Measurements from ENCODE around the gene LYRM2. TPM values are rescaled to one million over a fixed set of nuclear protein-coding genes. Genes with fewer than 3 reads are reported as not detected.

LYRM2 gene
- total RNA-seq, 1 experiment from 2014 or later, result 10.5 TPM

- Histone ChIP-seq H3K36me3 (ENCODE audit: low read depth, low read length) (peaks cover 30% of the 10 kb centered on the region; the same call in 1 of the 2 replicates), H3K4me3 (ENCODE audit: low read length) (no peak overlapping the region), H3K9me3 (ENCODE audit: low read length) (no peaks in the 10 kb centered on the region), H3K9ac (ENCODE audit: low read length) (no peak overlapping the region), H3F3A (ENCODE audit: low read length, unreplicated experiment) (no peaks in the 10 kb centered on the region), H3K9me2 (replicated peaks; ENCODE audit: low read length) (no peaks in the 10 kb centered on the region), H4K20me1 (ENCODE audit: low read length) (no peaks in the 10 kb centered on the region), H3K27ac (ENCODE audit: low read length) (no peak overlapping the region), H2AFZ (ENCODE audit: low read length) (no peak overlapping the region), H3K4me2 (ENCODE audit: low read length) (no peak overlapping the region), H3K27me3 (ENCODE audit: low read length) (no peaks in the 10 kb centered on the region), H3K4me1 (ENCODE audit: insufficient read depth, low read length) (no peaks in the 10 kb centered on the region), H3K79me2 (ENCODE audit: low read length) (no peaks in the 10 kb centered on the region)
- CTCF ChIA-PET, result no interaction called here
- TF ChIP-seq EZH2 (IDR thresholded peaks at IDR 0.05; ENCODE audit: low read length, unreplicated experiment) (no peak), CTCF (conservative IDR thresholded peaks at IDR 0.05; ENCODE audit: low read depth, low read length) (no peak), EZH2phosphoT487 (IDR thresholded peaks at IDR 0.05; ENCODE audit: borderline replicate concordance, low read length) (no peak)
- POLR2A ChIA-PET (ENCODE audit: unreplicated experiment), result no interaction called here
- intact Hi-C loops (cut with micrococcal nuclease), result loop anchor here (10.0 kb wide), 1 partner anchor 56 kb away; no protein-coding TSS in a partner anchor
- DNase-seq (no peak), ATAC-seq (no peak)
- no TSS peak for BruUV-seq (replicated peaks)
Measured at GRCh38 chr6:89669002-89669401, 30.5 kb upstream of the LYRM2 start.

- H3K27me3 ChIP-seq (ENCODE audit: low read length), result no peaks in the 10 kb centered on the region
- BruUV-seq (replicated peaks), result no TSS peak
- intact Hi-C loops (cut with micrococcal nuclease), result loop anchor here (10.0 kb wide), 1 partner anchor 57 kb away; no protein-coding TSS in a partner anchor
- H2AFZ ChIP-seq (ENCODE audit: low read length), result no peak overlapping the region
- ChIA-PET CTCF (no interaction called here), POLR2A (ENCODE audit: unreplicated experiment) (no interaction called here)
- H3F3A ChIP-seq (ENCODE audit: low read length, unreplicated experiment), result no peaks in the 10 kb centered on the region
- H3K36me3 ChIP-seq (ENCODE audit: low read depth, low read length), result peaks cover 30% of the 10 kb centered on the region; the same call in 1 of the 2 replicates
- no peak overlapping the region for H3K9ac ChIP-seq (ENCODE audit: low read length)
- H3K4me2 ChIP-seq (ENCODE audit: low read length), result no peak overlapping the region
- H3K9me2 ChIP-seq (replicated peaks; ENCODE audit: low read length), result no peaks in the 10 kb centered on the region
- ATAC-seq (no peak), DNase-seq (no peak)
- H3K4me3 ChIP-seq (ENCODE audit: low read length), result no peak overlapping the region
- no peaks in the 10 kb centered on the region for H3K9me3 ChIP-seq (ENCODE audit: low read length)
- no peak overlapping the region for H3K27ac ChIP-seq (ENCODE audit: low read length)
- TF ChIP-seq CTCF (conservative IDR thresholded peaks at IDR 0.05; ENCODE audit: low read depth, low read length) (no peak), EZH2phosphoT487 (IDR thresholded peaks at IDR 0.05; ENCODE audit: borderline replicate concordance, low read length) (no peak), EZH2 (IDR thresholded peaks at IDR 0.05; ENCODE audit: low read length, unreplicated experiment) (no peak)
- H4K20me1 ChIP-seq (ENCODE audit: low read length), result no peaks in the 10 kb centered on the region
- no peaks in the 10 kb centered on the region for H3K79me2 ChIP-seq (ENCODE audit: low read length)
- no peaks in the 10 kb centered on the region for H3K4me1 ChIP-seq (ENCODE audit: insufficient read depth, low read length)
Measured at GRCh38 chr6:89667872-89668556, 29.5 kb upstream of the LYRM2 start.

- ChIA-PET CTCF (no interaction called here), POLR2A (ENCODE audit: unreplicated experiment) (no interaction called here)
- Histone ChIP-seq H4K20me1 (ENCODE audit: low read length) (no peaks in the 10 kb centered on the region), H3K9me3 (ENCODE audit: low read length) (no peaks in the 10 kb centered on the region), H2AFZ (ENCODE audit: low read length) (no peak overlapping the region), H3K36me3 (ENCODE audit: low read depth, low read length) (peaks cover 26% of the 10 kb centered on the region; the same call in 1 of the 2 replicates), H3K79me2 (ENCODE audit: low read length) (no peaks in the 10 kb centered on the region), H3F3A (ENCODE audit: low read length, unreplicated experiment) (no peaks in the 10 kb centered on the region), H3K9me2 (replicated peaks; ENCODE audit: low read length) (no peaks in the 10 kb centered on the region), H3K4me2 (ENCODE audit: low read length) (no peak overlapping the region), H3K4me1 (ENCODE audit: insufficient read depth, low read length) (no peaks in the 10 kb centered on the region), H3K27ac (ENCODE audit: low read length) (no peak overlapping the region), H3K4me3 (ENCODE audit: low read length) (no peak overlapping the region), H3K9ac (ENCODE audit: low read length) (no peak overlapping the region), H3K27me3 (ENCODE audit: low read length) (no peaks in the 10 kb centered on the region)
- BruUV-seq (replicated peaks), result no TSS peak
- no peak for ATAC-seq
- DNase-seq, result no peak
- intact Hi-C loops (cut with micrococcal nuclease), result loop anchor here (10.0 kb wide), 1 partner anchor 62 kb away; no protein-coding TSS in a partner anchor
- no peak for TF ChIP-seq EZH2phosphoT487 (IDR thresholded peaks at IDR 0.05; ENCODE audit: borderline replicate concordance, low read length)
- TF ChIP-seq CTCF (conservative IDR thresholded peaks at IDR 0.05; ENCODE audit: low read depth, low read length), result no peak
- TF ChIP-seq EZH2 (IDR thresholded peaks at IDR 0.05; ENCODE audit: low read length, unreplicated experiment), result no peak
Measured at GRCh38 chr6:89662659-89663223, 24.2 kb upstream of the LYRM2 start.

All from PC-3 (cell line).